ENCODE measurements around the gene HP1BP3.

HP1BP3 gene

GRCh38 chr1:20787840-20788795 is 1.0 kb upstream of the HP1BP3 start:
- Mint-ChIP-seq H3K9me3 (no peaks in the 10 kb centered on the region), H3K4me1 (ENCODE audit: low read depth) (peaks cover 27% of the 10 kb centered on the region), H3K27ac (peak overlapping the region; percentile 95), H3K36me3 (ENCODE audit: low read depth) (peaks cover 25% of the 10 kb centered on the region), H3K4me3 (peak overlapping the region; percentile 97), H3K27me3 (peaks cover 3% of the 10 kb centered on the region)
- no peak for DNase-seq

- peaks cover 29% of the 10 kb centered on the region for H3K36me3 Mint-ChIP-seq (ENCODE audit: low read depth)
- no peaks in the 10 kb centered on the region for H3K9me3 Mint-ChIP-seq
- H3K27me3 Mint-ChIP-seq: peaks cover 3% of the 10 kb centered on the region
- peaks cover 33% of the 10 kb centered on the region for H3K4me1 Mint-ChIP-seq (ENCODE audit: low read depth)
- DNase-seq: peak; percentile 98
- peak overlapping the region; percentile 97 for H3K27ac Mint-ChIP-seq
- peak overlapping the region; percentile 97 for H3K4me3 Mint-ChIP-seq
Measured at GRCh38 chr1:20786253-20787028, 666 bp downstream of the HP1BP3 start.

- peaks cover 37% of the 10 kb centered on the region for H3K4me1 Mint-ChIP-seq (ENCODE audit: low read depth)
- DNase-seq: no peak
- peaks cover 2% of the 10 kb centered on the region for H3K27me3 Mint-ChIP-seq
- H3K36me3 Mint-ChIP-seq (ENCODE audit: low read depth): peaks cover 34% of the 10 kb centered on the region
- peak overlapping the region; percentile 97 for H3K27ac Mint-ChIP-seq
- no peaks in the 10 kb centered on the region for H3K9me3 Mint-ChIP-seq
- peak overlapping the region; percentile 97 for H3K4me3 Mint-ChIP-seq
Measured at GRCh38 chr1:20785907-20786252, 1.2 kb downstream of the HP1BP3 start.

GRCh38 chr1:20775700-20776099 is 11.4 kb downstream of the HP1BP3 start:
- DNase-seq: no peak
- peaks cover 33% of the 10 kb centered on the region for H3K4me1 Mint-ChIP-seq (ENCODE audit: low read depth)
- H3K27me3 Mint-ChIP-seq: no peaks in the 10 kb centered on the region
- peaks cover 92% of the 10 kb centered on the region for H3K36me3 Mint-ChIP-seq (ENCODE audit: low read depth)
- peak overlapping the region; percentile 54 for H3K27ac Mint-ChIP-seq
- no peaks in the 10 kb centered on the region for H3K9me3 Mint-ChIP-seq
- H3K4me3 Mint-ChIP-seq: no peak overlapping the region

- no peak for DNase-seq
- H3K9me3 Mint-ChIP-seq: no peaks in the 10 kb centered on the region
- peaks cover 94% of the 10 kb centered on the region for H3K36me3 Mint-ChIP-seq (ENCODE audit: low read depth)
- no peak overlapping the region for H3K27ac Mint-ChIP-seq
- H3K4me1 Mint-ChIP-seq (ENCODE audit: low read depth): peaks cover 11% of the 10 kb centered on the region
- H3K4me3 Mint-ChIP-seq: no peak overlapping the region
- H3K27me3 Mint-ChIP-seq: no peaks in the 10 kb centered on the region
Measured at GRCh38 chr1:20771780-20772179, 15.3 kb downstream of the HP1BP3 start.

- no peak for DNase-seq
- no peaks in the 10 kb centered on the region for H3K9me3 Mint-ChIP-seq
- no peak overlapping the region for H3K4me3 Mint-ChIP-seq
- peaks cover 2% of the 10 kb centered on the region for H3K4me1 Mint-ChIP-seq (ENCODE audit: low read depth)
- H3K36me3 Mint-ChIP-seq (ENCODE audit: low read depth): peaks cover 94% of the 10 kb centered on the region
- H3K27ac Mint-ChIP-seq: no peak overlapping the region
- no peaks in the 10 kb centered on the region for H3K27me3 Mint-ChIP-seq
Measured at GRCh38 chr1:20770314-20771087, 16.6 kb downstream of the HP1BP3 start.

- H3K36me3 Mint-ChIP-seq (ENCODE audit: low read depth): peaks cover 95% of the 10 kb centered on the region
- no peak overlapping the region for H3K4me3 Mint-ChIP-seq
- H3K27ac Mint-ChIP-seq: no peak overlapping the region
- H3K4me1 Mint-ChIP-seq (ENCODE audit: low read depth): no peaks in the 10 kb centered on the region
- no peaks in the 10 kb centered on the region for H3K9me3 Mint-ChIP-seq
- no peaks in the 10 kb centered on the region for H3K27me3 Mint-ChIP-seq
- no peak for DNase-seq
Measured at GRCh38 chr1:20767271-20767670, 19.8 kb downstream of the HP1BP3 start.

GRCh38 chr1:20763417-20763816 is 23.7 kb downstream of the HP1BP3 start:
- no peaks in the 10 kb centered on the region for H3K27me3 Mint-ChIP-seq
- H3K9me3 Mint-ChIP-seq: no peaks in the 10 kb centered on the region
- no peak overlapping the region for H3K27ac Mint-ChIP-seq
- no peaks in the 10 kb centered on the region for H3K4me1 Mint-ChIP-seq (ENCODE audit: low read depth)
- DNase-seq: no peak
- H3K36me3 Mint-ChIP-seq (ENCODE audit: low read depth): peaks cover 96% of the 10 kb centered on the region
- no peak overlapping the region for H3K4me3 Mint-ChIP-seq

- Mint-ChIP-seq H3K36me3 (ENCODE audit: low read depth) (peaks cover 92% of the 10 kb centered on the region), H3K4me1 (ENCODE audit: low read depth) (no peaks in the 10 kb centered on the region), H3K27ac (no peak overlapping the region), H3K27me3 (no peaks in the 10 kb centered on the region), H3K4me3 (no peak overlapping the region), H3K9me3 (no peaks in the 10 kb centered on the region)
- no peak for DNase-seq
Measured at GRCh38 chr1:20760322-20760721, 26.8 kb downstream of the HP1BP3 start.

- no peaks in the 10 kb centered on the region for H3K4me1 Mint-ChIP-seq (ENCODE audit: low read depth)
- H3K36me3 Mint-ChIP-seq (ENCODE audit: low read depth): peaks cover 78% of the 10 kb centered on the region
- peak overlapping the region; percentile 29 for H3K27ac Mint-ChIP-seq
- DNase-seq: no peak
- H3K4me3 Mint-ChIP-seq: no peak overlapping the region
- H3K27me3 Mint-ChIP-seq: no peaks in the 10 kb centered on the region
- H3K9me3 Mint-ChIP-seq: no peaks in the 10 kb centered on the region
Measured at GRCh38 chr1:20753589-20753988, 33.5 kb downstream of the HP1BP3 start.

- Mint-ChIP-seq H3K27me3 (no peaks in the 10 kb centered on the region), H3K27ac (peak overlapping the region; percentile 18), H3K4me1 (ENCODE audit: low read depth) (no peaks in the 10 kb centered on the region), H3K4me3 (no peak overlapping the region), H3K36me3 (ENCODE audit: low read depth) (peaks cover 81% of the 10 kb centered on the region), H3K9me3 (no peaks in the 10 kb centered on the region)
- DNase-seq: no peak
Measured at GRCh38 chr1:20751462-20751990, 35.6 kb downstream of the HP1BP3 start.

- Mint-ChIP-seq H3K27me3 (no peaks in the 10 kb centered on the region), H3K4me3 (no peak overlapping the region), H3K9me3 (no peaks in the 10 kb centered on the region), H3K4me1 (ENCODE audit: low read depth) (no peaks in the 10 kb centered on the region), H3K27ac (no peak overlapping the region), H3K36me3 (ENCODE audit: low read depth) (peaks cover 97% of the 10 kb centered on the region)
- DNase-seq: no peak
Measured at GRCh38 chr1:20742671-20743070, 44.4 kb downstream of the HP1BP3 start.

- Mint-ChIP-seq H3K9me3 (no peaks in the 10 kb centered on the region), H3K4me1 (ENCODE audit: low read depth) (no peaks in the 10 kb centered on the region), H3K36me3 (ENCODE audit: low read depth) (peaks cover 93% of the 10 kb centered on the region), H3K27me3 (no peaks in the 10 kb centered on the region), H3K4me3 (no peak overlapping the region), H3K27ac (no peak overlapping the region)
- DNase-seq: no peak
Measured at GRCh38 chr1:20740781-20741180, 46.3 kb downstream of the HP1BP3 start.

GRCh38 chr1:20739225-20739624 is 47.9 kb downstream of the HP1BP3 start:
- H3K4me1 Mint-ChIP-seq (ENCODE audit: low read depth): no peaks in the 10 kb centered on the region
- H3K4me3 Mint-ChIP-seq: no peak overlapping the region
- H3K9me3 Mint-ChIP-seq: no peaks in the 10 kb centered on the region
- no peak for DNase-seq
- H3K27me3 Mint-ChIP-seq: no peaks in the 10 kb centered on the region
- H3K27ac Mint-ChIP-seq: no peak overlapping the region
- peaks cover 80% of the 10 kb centered on the region for H3K36me3 Mint-ChIP-seq (ENCODE audit: low read depth)

All from activated T-cell treated with anti-CD3 and anti-CD28 coated beads, Interleukin-2, amount 50 U/mL, for 24 hours (primary cell).